ENCODE results near the gene SPTBN2.
"Not testable (repeated sequence)": the region's sequence is repeated elsewhere in the genome, so short reads cannot be mapped to it uniquely, and the experiment has no call there.

Gene SPTBN2

GRCh38 chr11:66684635-66685034 is 44.4 kb downstream of the SPTBN2 start:
- DNase-seq (ENCODE audit: low read depth): no peak

GRCh38 chr11:66683877-66684276 is 45.1 kb downstream of the SPTBN2 start:
- DNase-seq (ENCODE audit: low read depth): no peak

GRCh38 chr11:66680966-66681645 is 47.9 kb downstream of the SPTBN2 start:
- DNase-seq (ENCODE audit: low read depth): no peak

GRCh38 chr11:66677599-66678375 is 51.2 kb downstream of the SPTBN2 start, which contains the start of gene RBM4B:
Gene RBM4B (minus strand): TSS chr11:66677887. CDS start chr11:66677079, 808 bp downstream.
- DNase-seq (ENCODE audit: low read depth): peak; percentile 91

- DNase-seq (ENCODE audit: low read depth): no peak
Observed at GRCh38 chr11:66676931-66677598, 52.0 kb downstream of the SPTBN2 start.

GRCh38 chr11:66676282-66676919 is 52.6 kb downstream of the SPTBN2 start:
- no peak for DNase-seq (ENCODE audit: low read depth)

- no peak for DNase-seq (ENCODE audit: low read depth)
Observed at GRCh38 chr11:66674964-66675602, 53.9 kb downstream of the SPTBN2 start.

GRCh38 chr11:66670816-66671215 is 58.2 kb downstream of the SPTBN2 start:
- DNase-seq (ENCODE audit: low read depth): no peak

GRCh38 chr11:66665369-66665768 is 63.6 kb downstream of the SPTBN2 start:
- no peak for DNase-seq (ENCODE audit: low read depth)

GRCh38 chr11:66663741-66664296 is 65.2 kb downstream of the SPTBN2 start:
- DNase-seq (ENCODE audit: low read depth): no peak

- DNase-seq (ENCODE audit: low read depth): no peak
Observed at GRCh38 chr11:66659763-66660162, 69.3 kb downstream of the SPTBN2 start.

GRCh38 chr11:66653123-66653522 is 75.9 kb downstream of the SPTBN2 start:
- no peak for DNase-seq (ENCODE audit: low read depth)

- no peak for DNase-seq (ENCODE audit: low read depth)
Observed at GRCh38 chr11:66652651-66653050, 76.4 kb downstream of the SPTBN2 start.

GRCh38 chr11:66651016-66651415 is 78.0 kb downstream of the SPTBN2 start:
- DNase-seq (ENCODE audit: low read depth): no peak

- no peak for DNase-seq (ENCODE audit: low read depth)
Observed at GRCh38 chr11:66649903-66650302, 79.1 kb downstream of the SPTBN2 start.

- no peak for DNase-seq (ENCODE audit: low read depth)
Observed at GRCh38 chr11:66646828-66647227, 82.2 kb downstream of the SPTBN2 start.

- DNase-seq (ENCODE audit: low read depth): no peak
Observed at GRCh38 chr11:66643745-66644437, 85.1 kb downstream of the SPTBN2 start.

GRCh38 chr11:66641834-66642233 is 87.2 kb downstream of the SPTBN2 start:
- no peak for DNase-seq (ENCODE audit: low read depth)

- not testable (repeated sequence) for DNase-seq (ENCODE audit: low read depth)
Observed at GRCh38 chr11:66639814-66640340, 89.1 kb downstream of the SPTBN2 start.

- DNase-seq (ENCODE audit: low read depth): peak; percentile 12
Observed at GRCh38 chr11:66639066-66639813, 89.8 kb downstream of the SPTBN2 start.

All from activated T-helper 9 cell treated with anti-CD3 and anti-CD28 coated beads, Interleukin-2, amount 50 U/mL, for 16 hours (primary cell).